Measurements from ENCODE around the gene SELENON.

SELENON gene

GRCh38 chr1:25810341-25811299 lies 10.6 kb downstream of the SELENON start:
- DNase-seq = peak; percentile 29

DNA sequence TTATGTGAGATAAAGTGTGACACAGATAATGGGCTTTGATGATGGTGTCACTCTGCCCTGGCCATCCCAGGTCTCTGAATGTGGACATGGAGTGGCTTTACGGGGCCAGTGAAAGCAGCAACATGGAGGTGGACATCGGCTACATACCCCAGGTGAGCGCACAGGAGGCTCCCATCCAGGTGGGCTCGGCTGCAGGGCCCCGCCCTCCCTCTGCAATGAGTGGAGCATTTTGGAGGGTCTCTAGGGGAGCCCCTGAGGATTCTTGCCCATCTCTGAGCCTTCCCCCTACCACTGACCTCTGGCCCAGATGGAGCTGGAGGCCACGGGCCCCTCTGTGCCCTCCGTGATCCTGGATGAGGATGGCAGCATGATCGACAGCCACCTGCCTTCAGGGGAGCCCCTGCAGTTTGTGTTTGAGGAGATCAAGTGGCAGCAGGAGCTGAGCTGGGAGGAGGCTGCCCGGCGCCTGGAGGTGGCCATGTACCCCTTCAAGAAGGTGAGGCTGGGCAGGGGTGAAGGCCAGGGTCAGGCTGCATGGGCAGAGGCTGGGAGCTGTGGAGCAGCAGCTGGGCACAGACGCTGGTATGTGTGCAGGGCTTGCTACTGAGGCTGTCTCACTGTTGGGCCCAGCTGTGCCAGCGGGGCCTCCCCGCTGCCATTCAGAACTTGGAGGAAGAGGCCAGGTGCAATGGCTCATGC lies 11.5 kb downstream of the SELENON start:
- no peak for DNase-seq

DNA sequence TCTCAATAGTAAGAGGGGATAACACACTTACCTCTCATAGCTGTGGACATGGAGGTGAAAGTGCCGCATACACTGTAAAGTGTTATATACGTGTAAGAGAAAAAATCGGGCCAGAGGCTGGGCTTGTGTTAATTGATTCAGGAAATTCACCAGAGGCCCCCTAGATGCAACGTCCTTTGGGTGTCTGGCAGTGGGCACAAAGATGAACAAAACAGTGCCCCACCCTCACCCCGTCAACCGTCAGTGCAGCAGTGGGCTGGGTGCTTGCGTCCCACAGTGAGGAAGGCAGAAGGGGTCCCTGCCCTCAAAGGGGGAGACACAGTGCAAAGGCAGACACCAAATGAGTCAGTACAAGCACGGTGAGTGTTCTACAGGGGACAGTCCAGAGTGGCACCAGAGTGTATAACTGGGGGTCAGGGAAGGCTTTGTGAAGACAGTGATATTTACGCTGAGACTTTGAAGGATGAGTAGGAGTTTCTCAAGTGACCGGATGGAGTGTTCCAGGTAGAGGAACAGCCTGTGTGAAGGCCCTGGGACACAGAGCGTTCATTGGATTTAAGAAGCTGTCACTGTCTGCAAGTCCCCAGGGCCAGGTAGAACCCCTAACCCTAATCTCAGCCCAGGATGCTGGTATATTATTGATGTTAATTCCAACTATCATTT lies 13.2 kb downstream of the SELENON start:
- no peak for DNase-seq

- no peak for DNase-seq
These were observed 13.9 kb downstream of the SELENON start for GRCh38 chr1:25813734-25814471.

DNA sequence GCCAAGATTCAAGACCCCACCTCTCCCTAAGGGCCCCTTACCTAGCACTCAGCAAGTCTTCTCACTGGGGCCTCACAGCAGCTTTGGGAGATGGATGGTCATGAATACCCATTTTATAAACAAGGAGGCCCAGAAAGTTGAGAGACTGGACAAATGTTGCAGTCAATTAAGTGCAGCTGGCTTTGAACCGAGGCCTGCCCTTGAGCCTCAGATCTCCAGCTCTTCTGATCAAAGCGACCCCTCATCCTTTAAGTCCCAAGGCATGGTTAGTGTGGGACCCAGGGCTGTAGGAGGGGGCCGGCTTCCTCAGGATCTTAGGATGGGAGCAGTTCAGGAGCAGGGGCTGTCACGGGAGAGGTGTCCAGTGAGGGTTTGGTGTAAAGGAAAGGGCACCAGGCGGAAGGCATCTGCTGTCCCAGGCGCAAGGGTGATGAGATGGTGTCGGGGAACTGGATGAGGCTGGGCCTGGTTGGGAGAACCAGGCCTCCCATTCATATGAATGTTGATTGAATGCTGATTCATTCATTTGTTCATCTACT lies 14.6 kb downstream of the SELENON start:
- no peak for DNase-seq

- DNase-seq = no peak
These were observed 15.5 kb downstream of the SELENON start for GRCh38 chr1:25815208-25816111.

DNA sequence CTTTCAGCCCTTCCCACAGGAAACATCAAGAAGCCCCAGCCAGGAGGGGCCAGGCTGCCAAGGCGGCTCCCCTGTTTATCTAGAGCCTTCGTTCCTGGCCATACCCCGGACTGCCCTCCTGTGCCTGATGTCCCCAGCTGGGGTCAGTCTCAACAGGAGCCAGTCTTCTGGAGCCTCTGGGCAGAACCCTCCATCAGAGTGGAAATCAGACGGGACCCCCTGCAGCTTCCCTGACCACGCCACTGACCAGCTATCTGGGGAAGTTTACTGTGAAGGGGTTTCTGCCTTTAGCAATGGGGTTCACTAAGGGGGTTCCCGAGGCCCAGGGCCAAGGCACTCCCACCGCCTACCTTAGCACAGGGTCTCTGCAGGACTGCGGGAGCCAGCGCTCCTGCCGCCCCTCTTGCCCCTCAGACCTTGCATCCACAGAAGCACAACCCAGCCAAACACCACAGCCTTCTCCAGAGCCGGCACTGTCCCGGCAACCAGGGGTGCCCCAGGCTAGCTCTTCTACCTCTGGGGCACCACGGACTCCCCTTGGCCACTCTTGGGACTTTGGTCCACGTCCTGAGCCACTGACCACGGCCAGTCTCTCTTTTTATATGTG lies 16.2 kb downstream of the SELENON start:
- no peak for DNase-seq

DNA sequence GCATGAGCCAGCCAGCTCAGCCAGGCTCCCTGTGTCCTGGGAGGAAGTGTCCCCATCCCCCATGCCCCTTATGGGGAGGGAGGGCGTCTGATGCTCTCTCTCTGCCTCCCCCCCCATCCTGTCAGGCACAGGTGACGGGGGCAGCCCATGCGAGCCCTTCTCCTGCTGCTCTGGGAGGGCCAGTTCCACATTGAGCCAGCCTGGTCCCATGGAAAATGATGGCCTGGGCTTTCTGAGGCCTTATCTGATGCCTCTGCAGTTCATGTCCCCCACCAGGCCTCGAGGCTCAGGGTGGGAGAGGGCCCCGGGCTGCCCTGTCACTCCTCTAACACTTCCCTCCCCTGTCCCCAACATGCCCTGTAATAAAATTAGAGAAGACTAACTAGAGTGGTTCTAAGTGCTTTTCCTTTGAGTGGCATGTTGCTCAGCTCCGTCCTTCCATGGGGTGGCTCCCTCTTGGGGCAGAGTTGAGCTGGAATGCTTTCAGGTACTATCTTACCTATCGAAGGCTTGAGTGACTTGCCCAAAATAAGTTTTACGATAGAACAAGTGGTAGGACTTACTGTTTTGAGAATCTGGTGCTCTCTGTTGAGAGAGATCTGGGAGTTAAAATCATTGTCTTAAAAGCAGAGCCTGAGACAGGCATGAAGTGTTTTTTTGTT lies 18.0 kb downstream of the SELENON start:
- no peak for DNase-seq

DNA sequence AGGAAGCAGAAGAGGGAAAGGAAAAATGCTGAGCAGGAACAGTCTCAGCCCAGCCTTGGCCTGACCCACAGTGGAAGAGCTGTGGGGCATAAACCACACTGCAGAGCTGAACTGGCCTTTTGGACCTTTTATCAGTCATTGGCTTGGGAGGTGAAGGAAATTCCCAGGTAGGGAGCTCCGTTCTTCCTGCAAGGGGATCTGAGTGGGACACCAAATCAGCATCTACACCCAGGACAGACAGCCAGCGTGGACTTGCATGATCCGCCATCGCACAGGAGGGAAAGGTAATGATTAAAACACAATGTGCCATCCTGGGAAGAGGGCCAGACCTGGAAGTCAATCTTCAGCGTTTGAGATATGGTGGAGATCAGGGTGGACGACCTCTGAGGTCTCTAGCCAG lies 18.6 kb downstream of the SELENON start:
- no peak for DNase-seq

DNA sequence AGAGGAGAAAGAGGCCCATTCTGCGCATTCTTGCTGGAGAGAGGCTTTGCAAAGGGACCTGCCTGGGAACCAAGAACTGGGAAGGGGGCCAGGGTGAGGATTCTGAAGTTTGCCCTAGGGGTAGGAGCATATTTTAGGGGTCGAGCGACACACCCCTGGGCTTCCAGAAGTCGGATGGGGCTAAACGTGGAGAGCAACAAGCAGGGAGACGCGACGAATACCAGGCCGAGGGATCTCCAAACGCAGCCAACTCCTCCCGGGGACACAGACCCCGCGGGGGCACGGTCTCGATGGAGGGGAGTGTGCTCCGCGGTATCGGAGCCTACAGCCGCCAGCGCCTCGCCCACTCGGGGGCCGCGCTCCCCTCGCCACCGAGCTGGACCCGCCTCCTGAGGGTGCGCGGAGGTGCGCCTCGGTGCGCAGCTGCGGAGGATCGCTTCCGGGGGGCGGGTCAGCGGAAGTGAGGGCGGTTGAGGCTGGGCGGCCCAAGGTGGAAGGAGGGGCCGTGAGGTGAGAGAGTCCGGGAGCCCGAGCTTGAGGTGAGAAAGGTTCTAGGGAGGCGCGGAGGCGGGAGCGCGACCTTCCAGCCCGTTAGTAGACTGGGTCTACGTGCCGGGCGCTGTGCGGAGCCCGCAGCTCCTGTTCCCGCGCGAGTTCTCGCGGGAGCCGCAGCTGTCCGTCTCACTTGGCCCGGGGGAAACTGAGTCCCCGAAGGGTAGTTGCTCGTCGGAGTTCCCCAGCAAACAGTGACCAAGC lies 19.7 kb downstream of the SELENON start, which contains the start of gene MTFR1L:
TSS of gene MTFR1L (plus strand) at position 464 of the 756 bp plus-strand sequence. CDS start 3,151 bp downstream, outside the sequence.
- DNase-seq = peak; percentile 73

DNA sequence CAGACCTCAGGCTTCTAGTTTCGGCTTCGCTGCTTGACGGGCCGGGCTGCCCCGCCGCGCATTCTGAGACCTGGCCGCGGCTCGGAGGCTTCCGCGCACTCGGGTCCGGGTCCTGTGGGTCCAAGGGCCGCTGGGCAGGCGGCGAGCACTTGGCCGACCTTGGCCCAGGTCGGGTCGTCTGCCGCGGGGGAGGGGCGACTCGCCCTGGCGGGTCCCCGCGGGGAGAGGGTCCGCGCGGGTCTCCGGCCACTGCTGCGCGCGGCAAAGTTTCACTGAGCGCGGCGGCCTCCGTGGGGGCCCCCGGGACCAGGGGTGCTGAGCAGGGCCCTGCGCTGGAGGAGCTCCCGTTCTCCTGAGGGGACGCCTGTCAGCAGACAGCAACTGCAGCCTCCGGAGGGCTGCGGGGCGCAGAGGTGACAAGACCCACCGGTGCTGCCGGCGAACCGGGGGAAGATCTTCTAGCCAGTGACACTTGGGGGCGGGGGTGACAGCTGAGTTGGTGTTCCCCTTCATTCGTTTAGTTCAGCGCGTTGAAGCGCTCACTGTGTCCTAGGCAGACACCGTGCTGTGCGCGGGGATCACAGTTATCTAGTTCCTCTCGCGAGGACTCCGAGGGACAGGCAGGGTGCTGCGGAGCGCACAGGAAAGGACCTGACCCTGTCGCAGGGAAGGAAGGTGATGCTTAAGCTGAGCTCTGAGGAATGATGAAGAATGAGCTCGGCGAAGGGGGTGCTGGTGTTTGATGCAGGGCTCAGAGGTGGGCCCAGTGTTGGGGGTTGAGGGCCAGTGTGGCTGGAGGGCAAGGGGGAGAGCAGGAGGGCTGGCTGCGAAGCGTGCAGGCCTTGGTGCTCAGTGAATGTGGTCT lies 20.5 kb downstream of the SELENON start:
- DNase-seq = no peak

DNA sequence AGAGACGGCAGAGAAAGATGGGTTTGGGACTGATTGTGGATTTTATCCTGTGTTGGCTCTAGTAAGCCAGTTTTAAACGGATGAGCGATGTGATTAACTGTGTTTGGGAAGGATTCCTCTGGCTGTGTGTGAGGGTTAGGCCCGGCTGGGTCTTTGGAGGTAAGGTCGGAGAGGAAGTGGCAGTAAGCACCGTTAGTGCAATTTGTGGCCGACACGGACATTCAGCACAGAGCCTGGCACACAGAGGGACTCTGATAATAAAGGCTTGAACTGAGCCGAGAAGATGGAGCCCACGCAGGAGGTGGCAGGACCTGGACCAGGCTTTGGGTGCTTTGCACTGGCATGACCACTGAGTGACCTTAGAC lies 21.1 kb downstream of the SELENON start:
- DNase-seq = no peak

- no peak for DNase-seq
These were observed 21.7 kb downstream of the SELENON start for GRCh38 chr1:25821630-25822091.

- DNase-seq = no peak
These were observed 25.6 kb downstream of the SELENON start for GRCh38 chr1:25825605-25826004.

GRCh38 chr1:25826571-25826970 lies 26.6 kb downstream of the SELENON start:
- DNase-seq = no peak

DNA sequence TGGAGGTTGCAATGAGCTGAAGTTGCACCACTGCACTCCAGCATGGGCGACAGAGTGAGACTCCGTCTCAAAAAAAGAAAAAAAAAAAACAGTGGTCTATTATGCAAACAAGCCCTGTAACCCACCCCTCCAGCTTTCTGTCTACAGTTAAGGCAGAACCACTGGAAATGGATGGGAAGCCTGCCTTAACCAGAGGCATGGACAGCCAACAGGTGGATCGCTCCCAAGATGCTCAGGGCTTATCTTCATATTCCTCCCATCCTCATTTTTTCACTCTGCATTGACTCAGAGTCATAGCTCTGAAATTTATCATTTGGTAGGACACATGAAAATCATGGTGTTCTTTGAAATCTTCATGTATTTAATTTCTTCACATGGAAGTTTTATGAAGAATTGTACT lies 28.5 kb downstream of the SELENON start:
- DNase-seq = no peak

- no peak for DNase-seq
These were observed 29.1 kb downstream of the SELENON start for GRCh38 chr1:25829046-25829445.

DNA sequence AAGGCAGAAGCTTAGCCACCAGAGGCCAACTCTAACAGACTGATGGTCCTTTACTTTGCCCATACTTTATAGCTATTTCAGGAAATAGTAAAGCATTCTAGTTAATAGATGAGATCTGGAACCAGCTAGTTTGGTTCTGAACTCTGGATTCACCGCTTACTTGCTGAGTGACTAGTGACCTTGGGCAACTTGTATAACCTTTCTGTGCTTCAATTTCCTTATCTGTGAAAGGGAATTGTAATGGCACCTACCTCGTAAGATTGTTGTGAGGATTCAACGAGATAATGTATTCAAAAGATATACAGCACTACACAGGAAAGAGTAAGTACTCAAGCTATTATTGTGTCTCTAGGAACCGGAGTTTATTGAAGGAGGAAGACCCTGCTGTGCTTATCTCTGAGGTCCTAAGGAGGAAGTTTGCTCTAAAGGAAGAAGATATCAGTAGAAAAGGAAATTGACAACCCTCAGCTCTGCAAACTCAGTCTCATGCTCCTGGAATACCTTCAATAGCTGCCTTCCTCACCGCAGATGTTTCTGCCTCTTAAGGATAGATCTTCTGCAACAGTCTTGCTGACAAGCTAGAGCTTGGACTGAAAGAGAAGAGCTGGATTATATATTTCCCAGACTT lies 31.7 kb downstream of the SELENON start:
- no peak for DNase-seq

Measured in NCI-H1436 (cell line).